Measurements from ENCODE around the gene GIT1. TPM values are rescaled to one million over a fixed set of nuclear protein-coding genes. Genes with fewer than 3 reads are reported as not detected.

GIT1 gene
- total and polyA plus RNA-seq, 2 of the 13 experiments (the other 11 are each of a cell fraction or from before 2014, with no cell fraction given) = 14.2 to 30.8 TPM

DNA sequence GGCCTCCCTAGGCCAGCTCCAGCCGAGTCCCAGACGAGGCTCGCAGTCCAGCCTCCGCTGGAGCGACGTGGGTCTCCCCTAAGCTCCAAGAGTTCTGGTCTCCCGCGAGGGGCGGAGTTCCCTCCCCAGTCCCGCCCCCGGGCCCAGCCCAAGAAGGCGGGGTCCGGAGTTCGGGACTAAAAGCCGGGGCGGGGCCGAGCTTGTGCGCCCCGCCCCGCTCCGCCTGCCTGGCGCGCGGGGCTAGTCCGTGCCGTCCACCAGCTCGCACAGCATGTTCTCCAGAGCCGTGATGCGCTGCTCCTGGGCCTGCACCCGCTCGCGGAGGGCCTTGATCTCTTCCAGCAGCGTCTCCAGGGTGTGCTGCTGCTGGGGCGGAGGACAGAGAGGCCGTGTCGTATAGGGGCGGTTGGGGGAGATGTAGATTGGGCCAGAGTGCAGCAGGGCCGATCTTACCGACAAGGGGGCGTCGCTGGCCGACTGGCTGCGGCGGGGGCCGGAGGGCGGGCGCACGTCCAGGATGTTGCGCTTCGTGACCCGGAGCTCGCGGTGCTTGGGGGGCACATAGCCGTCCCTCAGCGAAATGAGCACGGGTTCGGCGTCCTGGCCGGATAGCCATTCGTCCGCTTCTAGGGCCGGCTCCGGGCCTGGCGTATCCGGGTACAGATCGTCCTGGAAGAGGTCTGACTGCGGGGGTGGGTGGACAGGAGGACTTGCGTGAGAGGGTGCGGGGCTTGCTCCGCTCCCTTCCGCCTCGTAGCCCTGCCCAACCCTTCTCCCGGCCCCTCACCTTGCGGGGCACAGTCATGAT lies 26.2 kb upstream of the GIT1 start (continued):
- TF ChIP-seq, protein P1, sequence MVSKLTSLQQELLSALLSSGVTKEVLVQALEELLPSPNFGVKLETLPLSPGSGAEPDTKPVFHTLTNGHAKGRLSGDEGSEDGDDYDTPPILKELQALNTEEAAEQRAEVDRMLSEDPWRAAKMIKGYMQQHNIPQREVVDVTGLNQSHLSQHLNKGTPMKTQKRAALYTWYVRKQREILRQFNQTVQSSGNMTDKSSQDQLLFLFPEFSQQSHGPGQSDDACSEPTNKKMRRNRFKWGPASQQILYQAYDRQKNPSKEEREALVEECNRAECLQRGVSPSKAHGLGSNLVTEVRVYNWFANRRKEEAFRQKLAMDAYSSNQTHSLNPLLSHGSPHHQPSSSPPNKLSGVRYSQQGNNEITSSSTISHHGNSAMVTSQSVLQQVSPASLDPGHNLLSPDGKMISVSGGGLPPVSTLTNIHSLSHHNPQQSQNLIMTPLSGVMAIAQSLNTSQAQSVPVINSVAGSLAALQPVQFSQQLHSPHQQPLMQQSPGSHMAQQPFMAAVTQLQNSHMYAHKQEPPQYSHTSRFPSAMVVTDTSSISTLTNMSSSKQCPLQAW (CRISPR knock-in tag; IDR thresholded peaks at IDR 0.05) = peak; percentile 35; the same call in 1 of the 2 replicates
- 0 out of 2 replicates have a peak, but pooled peaks have one; percentile 25 for TF ChIP-seq ZSCAN21 (CRISPR knock-in tag; IDR thresholded peaks at IDR 0.05; ENCODE audit: borderline replicate concordance)
- no peak for TF ChIP-seq PTBP1 (IDR thresholded peaks at IDR 0.05; ENCODE audit: low read depth, low read length, poor library complexity, severe bottlenecking)
- TF ChIP-seq ARHGAP35 (CRISPR knock-in tag; IDR thresholded peaks at IDR 0.05; ENCODE audit: borderline replicate concordance) = 0 out of 2 replicates have a peak, but pooled peaks have one; percentile 28
- no peak for TF ChIP-seq MTF2 (CRISPR knock-in tag; IDR thresholded peaks at IDR 0.05; ENCODE audit: borderline replicate concordance)
- peak; percentile 79; the same call in 1 of the 2 replicates for TF ChIP-seq ZNF572 (CRISPR knock-in tag; IDR thresholded peaks at IDR 0.05)
- TF ChIP-seq, protein P2, sequence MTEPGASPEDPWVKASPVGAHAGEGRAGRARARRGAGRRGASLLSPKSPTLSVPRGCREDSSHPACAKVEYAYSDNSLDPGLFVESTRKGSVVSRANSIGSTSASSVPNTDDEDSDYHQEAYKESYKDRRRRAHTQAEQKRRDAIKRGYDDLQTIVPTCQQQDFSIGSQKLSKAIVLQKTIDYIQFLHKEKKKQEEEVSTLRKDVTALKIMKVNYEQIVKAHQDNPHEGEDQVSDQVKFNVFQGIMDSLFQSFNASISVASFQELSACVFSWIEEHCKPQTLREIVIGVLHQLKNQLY (CRISPR knock-in tag; IDR thresholded peaks at IDR 0.05) = no peak
- TF ChIP-seq ZMAT3 (CRISPR knock-in tag; conservative IDR thresholded peaks at IDR 0.05) = peak; percentile 84
- TF ChIP-seq, protein P3, sequence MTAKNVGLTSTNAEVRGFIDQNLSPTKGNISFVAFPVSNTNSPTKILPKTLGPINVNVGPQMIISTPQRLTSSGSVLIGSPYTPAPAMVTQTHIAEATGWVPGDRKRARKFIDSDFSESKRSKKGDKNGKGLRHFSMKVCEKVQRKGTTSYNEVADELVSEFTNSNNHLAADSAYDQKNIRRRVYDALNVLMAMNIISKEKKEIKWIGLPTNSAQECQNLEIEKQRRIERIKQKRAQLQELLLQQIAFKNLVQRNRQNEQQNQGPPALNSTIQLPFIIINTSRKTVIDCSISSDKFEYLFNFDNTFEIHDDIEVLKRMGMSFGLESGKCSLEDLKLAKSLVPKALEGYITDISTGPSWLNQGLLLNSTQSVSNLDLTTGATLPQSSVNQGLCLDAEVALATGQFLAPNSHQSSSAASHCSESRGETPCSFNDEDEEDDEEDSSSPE (CRISPR knock-in tag; IDR thresholded peaks at IDR 0.05) = peak; percentile 55; the same call in 1 of the 2 replicates
- peak; percentile 8; the same call in 1 of the 2 replicates for TF ChIP-seq TBX2 (CRISPR knock-in tag; IDR thresholded peaks at IDR 0.05; ENCODE audit: borderline replicate concordance)
- TF ChIP-seq ZNF317 (CRISPR knock-in tag; IDR thresholded peaks at IDR 0.05) = no peak
- TF ChIP-seq, protein P4, sequence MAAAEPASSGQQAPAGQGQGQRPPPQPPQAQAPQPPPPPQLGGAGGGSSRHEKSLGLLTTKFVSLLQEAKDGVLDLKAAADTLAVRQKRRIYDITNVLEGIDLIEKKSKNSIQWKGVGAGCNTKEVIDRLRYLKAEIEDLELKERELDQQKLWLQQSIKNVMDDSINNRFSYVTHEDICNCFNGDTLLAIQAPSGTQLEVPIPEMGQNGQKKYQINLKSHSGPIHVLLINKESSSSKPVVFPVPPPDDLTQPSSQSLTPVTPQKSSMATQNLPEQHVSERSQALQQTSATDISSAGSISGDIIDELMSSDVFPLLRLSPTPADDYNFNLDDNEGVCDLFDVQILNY (CRISPR knock-in tag; conservative IDR thresholded peaks at IDR 0.05) = no peak
- TF ChIP-seq RBM22 (optimal IDR thresholded peaks at IDR 0.05; ENCODE audit: low read length) = no peak
- TF ChIP-seq MIXL1 (CRISPR knock-in tag; IDR thresholded peaks at IDR 0.05) = no peak
- TF ChIP-seq ZNF430 (CRISPR knock-in tag; IDR thresholded peaks at IDR 0.05) = peak; percentile 31; the same call in 1 of the 2 replicates
- TF ChIP-seq CAMTA2 (CRISPR knock-in tag; IDR thresholded peaks at IDR 0.05; ENCODE audit: borderline replicate concordance) = 0 out of 2 replicates have a peak, but pooled peaks have one; percentile 66
- peak; percentile 36; the same call in 1 of the 2 replicates for TF ChIP-seq ZNF746 (CRISPR knock-in tag; IDR thresholded peaks at IDR 0.05)
- TF ChIP-seq, protein P5, sequence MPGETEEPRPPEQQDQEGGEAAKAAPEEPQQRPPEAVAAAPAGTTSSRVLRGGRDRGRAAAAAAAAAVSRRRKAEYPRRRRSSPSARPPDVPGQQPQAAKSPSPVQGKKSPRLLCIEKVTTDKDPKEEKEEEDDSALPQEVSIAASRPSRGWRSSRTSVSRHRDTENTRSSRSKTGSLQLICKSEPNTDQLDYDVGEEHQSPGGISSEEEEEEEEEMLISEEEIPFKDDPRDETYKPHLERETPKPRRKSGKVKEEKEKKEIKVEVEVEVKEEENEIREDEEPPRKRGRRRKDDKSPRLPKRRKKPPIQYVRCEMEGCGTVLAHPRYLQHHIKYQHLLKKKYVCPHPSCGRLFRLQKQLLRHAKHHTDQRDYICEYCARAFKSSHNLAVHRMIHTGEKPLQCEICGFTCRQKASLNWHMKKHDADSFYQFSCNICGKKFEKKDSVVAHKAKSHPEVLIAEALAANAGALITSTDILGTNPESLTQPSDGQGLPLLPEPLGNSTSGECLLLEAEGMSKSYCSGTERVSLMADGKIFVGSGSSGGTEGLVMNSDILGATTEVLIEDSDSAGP (CRISPR knock-in tag; IDR thresholded peaks at IDR 0.05; ENCODE audit: borderline replicate concordance) = peak; percentile 48; the same call in 1 of the 2 replicates
- peak; percentile 12; the same call in 1 of the 2 replicates for TF ChIP-seq ZIK1 (CRISPR knock-in tag; IDR thresholded peaks at IDR 0.05; ENCODE audit: borderline replicate concordance, low read depth)
- peak; percentile 59 for TF ChIP-seq SALL1 (CRISPR knock-in tag; IDR thresholded peaks at IDR 0.05)
